HG03520 (cell line): ENCODE data around the gene THRB.

ENCODE experiments used
- ATAC-seq: cut with Tn5 transposase; IDR thresholded peaks from one replicate; pipeline ENCODE4 v1.9.1; 2021; ENCODE audit warnings: mild to moderate bottlenecking, moderate library complexity; ENCODE audit not compliant: unreplicated experiment

The THRB gene

DNA sequence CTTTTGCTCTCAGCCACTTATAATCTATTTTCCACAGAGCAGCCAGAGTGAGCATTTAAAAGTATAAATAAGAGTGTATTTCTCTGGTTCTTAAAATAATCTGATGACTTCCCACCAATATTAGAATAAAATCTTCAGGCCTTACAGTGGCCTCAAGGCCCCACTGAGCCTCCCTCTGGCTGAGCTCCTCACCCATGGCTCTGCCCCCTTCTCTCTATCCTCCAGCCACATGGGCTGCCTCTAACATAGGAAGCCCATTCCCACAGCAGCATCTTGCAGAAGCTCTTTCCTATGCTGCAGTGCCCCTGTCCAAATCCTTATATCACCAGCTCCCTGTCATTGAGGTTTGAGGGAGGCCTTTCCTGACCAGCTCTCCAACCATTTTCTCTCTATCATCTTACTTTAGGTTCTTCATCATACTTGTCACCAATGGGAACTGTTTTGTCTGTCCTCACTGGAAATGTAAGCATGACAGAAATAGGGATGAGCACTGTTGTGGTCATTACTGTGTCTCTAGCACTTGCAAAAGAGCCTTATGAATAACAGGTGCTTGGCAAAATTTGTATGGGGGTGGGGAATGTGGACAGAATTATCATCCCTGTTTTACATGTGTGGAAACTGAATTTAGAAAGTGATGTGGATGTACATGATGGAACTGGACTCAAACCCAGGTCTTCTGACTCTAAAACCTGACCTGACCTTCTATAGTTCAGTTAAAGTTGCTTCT is 299.0 kb downstream of the THRB start:
- no peak for ATAC-seq

DNA sequence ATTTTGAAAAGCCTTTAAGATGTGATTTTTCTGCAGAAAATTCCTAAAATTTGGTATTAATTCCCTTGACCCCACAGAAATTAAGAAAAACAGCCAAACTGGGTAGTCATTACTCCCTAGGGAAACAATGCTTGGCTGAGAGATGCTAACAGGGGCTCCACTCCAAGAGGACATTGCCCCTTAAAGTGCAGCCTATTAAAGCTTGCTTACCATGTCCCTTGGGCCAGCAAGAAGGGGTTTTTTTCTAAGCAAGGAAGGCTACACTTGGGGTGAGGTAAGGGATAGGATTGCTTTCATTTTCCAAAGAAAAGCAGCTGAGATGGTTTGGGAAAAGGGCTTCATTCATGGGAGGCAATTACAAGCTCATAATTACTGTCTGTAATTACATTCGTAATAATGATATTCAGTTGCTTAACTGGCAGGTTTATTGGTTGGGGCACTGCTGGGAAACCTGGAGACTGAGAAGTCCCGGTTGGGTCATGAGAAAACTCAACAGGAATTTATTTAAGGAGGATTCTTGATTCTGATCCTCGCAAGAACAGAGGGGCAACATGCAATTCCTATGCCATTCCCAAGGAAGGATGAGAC is 302.1 kb downstream of the THRB start:
- ATAC-seq = no peak

DNA sequence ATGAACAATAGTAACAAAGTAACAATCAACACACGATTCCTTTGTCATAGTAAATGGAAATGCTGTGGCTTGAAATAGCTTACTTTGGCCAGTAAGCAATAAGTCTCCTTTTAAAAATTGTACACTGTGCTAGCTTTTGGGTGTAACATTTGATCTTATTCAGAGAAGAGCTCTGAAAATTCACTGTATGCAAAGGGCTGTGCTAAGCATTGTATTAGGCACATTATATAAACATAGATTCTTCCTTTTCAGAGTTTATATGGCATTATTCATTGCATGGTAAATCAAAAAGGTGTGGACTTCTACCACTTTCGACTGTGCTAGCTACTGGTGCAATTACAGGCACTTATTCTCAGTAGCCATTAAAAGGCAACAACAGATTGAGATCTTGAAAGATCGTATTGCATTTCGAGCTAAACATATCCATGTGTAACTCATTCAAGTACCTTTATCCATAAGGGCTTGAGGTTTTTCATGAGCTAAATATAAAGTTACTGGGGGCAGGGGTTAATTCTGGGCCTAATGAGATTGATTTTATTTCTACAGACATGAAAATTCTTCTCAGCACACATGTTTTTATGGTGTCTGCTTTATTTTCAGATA is 302.7 kb downstream of the THRB start:
- no peak for ATAC-seq

DNA sequence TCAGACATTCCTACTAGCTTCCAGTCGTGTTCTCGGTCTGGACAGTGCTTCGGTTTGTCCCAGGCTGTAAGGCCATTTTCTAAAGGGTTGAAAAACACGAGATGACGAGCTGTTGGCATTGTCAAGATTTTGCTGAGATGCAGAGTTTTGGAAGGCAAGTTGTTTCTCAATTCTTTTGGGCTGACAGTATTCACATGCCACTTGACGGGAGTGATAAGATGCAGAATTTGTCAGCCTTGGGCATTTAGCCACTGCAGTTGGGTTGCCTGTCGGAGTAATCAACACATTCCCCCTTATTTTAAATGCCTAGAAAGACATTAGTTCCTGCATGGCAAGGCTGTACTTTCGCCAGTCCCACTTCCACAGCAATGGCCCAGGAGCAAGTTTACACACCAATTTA is 304.4 kb downstream of the THRB start:
- no peak for ATAC-seq

DNA sequence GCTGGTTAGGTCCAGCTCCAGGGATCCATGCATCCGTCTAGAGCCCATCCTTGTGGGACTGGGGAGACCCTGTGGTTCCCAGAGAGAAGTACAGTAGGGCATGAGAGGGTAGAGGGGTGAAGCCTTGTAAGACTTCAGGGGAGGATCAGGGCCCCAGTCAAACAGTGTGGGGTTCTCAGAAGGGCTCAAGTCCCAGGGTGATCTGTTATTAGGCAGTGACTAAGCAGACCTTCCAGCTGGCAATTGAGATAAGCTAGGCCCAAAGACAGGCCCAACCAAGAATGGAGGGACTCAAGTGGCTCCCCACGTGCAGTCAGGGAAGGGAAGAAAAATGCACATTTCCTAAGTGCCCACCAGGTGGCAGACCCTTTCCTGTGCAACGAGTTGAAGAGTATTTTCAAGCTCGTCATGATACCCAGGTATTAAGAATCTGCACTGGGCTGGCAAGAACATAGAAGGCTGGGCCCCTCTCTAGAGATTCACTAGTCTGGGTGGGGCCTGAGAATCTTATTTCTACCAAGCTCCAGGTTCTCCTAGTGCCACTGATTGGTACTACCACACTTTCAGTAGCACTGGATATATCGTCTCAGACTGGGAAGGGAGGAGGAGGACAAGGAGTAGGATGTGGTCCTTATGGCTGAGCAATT is 308.8 kb downstream of the THRB start:
- ATAC-seq = peak; percentile 92

DNA sequence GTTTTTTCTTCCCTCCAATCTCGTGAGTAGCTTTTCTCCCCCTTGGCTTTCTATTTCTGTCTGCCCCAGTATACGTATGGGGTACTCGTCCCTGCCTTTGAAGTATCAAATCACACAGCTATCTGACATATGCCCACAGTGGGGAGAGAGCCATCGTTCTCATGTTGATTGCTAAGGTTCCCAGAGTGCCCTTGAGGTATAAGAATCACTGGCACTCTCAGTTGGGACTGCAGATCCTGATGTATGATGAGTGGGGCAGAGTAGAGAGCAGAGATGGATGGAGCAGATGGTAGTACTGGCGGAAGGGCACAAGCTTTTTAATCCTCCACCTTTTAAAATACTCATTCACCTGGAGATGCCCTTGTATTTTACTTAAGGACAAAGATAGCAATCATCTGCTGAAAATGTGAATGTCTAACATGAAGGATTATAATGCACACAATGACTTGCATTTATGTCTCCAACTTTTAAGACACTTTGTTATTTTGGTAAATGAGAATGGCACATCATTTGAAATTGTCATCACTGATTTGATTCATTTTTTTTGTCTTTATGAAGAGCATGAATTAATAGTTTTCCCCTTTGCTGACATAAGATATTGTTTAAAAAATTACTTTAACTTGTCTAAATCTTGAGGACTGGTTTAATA is 310.0 kb downstream of the THRB start:
- ATAC-seq = no peak

DNA sequence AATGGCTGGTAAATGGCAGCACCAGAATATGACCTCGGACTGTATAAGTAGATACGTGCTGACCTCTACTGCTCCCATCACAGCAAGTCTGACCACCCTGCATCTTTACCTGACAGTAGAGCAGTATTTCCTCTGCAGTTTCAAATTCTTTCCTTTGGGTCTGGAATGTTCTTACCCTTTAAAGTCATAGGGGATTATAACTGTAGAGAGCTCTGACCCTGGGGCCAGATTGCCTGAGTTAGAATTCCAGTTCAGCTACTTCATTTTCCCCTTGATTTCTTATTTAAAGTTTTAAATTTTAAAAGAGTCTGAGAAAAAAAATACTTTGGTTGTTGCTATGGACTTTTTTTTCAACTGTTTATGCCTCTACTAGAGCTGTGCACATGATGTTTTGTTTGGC is 311.9 kb downstream of the THRB start:
- ATAC-seq = no peak

DNA sequence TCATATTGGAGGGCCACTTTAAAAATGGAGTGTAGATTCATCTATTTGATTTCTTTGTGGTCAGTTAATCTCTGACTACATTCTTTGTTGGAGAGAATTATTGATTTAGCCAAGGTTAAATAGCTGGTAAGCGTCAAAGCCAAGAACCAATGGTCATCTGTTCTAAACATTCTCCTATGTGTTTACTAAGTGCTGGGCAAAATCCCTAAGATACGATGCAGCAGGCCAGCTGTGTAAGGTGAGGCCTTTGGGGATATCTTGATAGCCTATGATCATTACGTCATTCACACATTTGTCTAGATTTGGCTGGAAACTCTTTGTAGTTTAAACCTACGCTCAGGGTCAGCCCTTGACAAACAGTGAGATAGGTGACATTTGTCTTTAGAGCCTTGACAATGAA is 313.4 kb downstream of the THRB start:
- no peak for ATAC-seq

DNA sequence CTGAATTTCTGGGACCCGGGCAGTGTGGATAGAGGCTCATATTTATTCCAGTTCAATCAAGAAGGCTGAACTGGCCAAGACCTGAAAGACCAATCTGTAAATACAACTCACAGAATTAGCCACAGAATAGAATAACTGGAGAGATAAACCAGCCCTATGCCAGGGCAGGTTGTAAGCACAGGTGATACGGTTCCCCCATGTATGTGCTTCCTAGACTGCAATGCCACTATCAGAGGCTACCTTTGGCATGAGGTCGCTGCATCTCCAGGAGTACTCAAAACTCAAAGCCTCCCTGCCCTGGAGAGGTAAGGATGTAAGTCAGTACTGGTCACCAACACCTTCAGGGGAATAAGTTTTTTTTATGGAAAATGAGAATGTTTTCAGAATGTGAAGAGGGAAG is 314.0 kb downstream of the THRB start:
- ATAC-seq = no peak

DNA sequence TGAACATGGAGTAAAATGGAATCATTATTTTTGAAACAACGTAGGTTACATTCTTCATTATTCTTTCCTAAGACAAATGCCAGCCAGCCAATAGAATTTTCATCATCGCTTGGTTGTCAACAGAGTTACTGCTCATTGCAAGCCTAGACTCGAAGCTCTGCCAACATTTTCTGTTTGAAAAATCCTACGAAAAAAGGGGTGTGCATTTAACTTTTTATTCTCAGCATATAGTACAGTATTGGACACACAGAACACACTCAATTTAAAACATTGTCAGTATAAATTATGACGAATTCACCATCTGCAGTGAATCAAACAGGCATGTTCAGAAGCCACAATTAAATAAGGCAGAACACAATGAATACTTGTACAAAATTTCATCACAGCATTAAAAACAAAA is 317.4 kb downstream of the THRB start:
- no peak for ATAC-seq

DNA sequence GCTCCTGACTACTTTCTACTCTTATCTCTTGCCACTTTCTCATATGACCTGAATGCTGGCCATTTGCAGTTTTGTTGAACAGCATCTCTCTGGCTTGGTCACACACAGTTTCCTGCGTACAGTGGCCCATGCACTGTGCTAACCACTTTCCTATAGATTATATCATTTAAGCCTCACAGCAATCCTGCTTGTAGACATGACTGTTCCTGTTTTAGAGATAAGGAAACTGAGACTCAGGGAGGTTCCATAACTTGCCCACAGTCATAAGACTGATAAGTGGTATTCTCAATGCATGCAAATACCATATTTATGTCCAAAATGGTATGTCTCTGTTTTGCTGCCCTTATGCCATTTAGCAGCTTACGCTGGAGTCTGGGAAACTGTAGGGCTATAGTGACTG is 320.0 kb downstream of the THRB start:
- ATAC-seq = no peak

DNA sequence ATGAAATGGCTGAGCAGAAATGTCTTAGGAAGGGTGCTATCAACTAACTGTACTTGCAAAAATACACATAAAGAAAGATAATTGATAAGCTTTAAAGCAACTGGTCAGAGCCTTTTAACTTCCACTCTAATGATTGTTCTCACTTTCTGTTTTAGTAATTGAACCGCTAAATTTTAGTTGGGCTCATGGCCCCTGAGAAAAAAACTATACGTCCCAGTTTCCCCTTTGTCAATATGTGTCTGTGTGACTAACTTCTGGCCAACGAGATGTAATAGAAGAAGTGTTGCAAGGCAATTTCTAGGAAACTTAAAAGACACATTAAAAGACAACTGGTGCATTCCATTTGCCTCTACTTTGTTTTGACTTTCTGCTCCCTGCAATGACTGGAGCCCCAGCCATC is 325.7 kb downstream of the THRB start:
- ATAC-seq = no peak

DNA sequence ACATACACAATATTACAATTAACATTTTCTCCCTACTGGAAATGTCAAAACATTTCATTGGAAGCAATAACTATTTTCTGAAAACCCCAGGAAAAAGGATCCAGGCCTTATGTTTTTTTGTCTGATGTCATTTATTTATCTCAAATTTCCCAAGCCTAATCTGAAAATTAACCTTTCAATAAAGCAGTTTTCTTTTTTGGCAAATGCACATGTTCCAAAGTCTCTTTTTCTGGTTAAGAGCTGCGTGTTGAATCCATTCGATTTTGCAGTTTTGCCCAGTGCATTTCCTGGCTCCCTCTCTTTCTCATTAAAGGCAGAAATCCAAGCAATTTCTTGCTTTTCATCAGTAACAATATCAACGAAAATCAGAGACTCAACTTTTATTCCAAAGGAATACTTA is 327.2 kb downstream of the THRB start:
- ATAC-seq = no peak

DNA sequence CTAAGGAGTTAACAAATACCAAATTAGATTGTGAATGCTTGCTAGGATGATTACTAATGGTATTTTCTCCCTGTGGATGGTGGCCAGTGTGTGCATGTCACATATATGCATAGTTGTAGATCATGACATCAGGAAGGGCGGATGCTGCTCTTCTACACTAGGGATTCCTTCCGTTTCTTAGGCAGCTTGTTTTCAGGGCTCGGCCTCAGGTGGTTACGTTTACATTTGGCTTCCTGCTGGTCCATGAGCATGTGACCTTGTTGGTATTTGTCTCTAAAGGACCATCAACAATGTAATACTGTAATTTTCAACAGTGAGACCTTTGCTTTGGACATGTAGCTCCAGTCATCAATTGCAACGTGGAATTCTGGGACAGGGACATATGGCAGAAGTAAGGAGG is 328.1 kb downstream of the THRB start:
- no peak for ATAC-seq

DNA sequence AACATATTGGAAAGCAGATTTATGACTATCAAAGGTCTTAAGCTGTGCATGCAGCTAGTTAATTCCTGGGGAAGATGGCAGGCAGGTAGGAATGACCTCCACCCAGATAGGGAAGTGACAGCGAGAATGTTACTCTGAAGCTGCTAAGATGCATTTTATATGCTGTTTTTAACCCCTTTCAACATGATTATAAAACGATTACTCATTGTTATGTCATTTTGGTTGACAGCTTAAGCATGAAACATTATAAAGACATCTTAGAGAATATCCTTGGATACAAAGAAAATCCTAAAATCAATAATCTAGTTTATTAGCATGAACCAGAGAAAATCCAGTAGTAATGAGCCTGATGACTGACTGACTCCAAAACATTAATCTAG is 329.1 kb downstream of the THRB start:
- ATAC-seq = no peak

DNA sequence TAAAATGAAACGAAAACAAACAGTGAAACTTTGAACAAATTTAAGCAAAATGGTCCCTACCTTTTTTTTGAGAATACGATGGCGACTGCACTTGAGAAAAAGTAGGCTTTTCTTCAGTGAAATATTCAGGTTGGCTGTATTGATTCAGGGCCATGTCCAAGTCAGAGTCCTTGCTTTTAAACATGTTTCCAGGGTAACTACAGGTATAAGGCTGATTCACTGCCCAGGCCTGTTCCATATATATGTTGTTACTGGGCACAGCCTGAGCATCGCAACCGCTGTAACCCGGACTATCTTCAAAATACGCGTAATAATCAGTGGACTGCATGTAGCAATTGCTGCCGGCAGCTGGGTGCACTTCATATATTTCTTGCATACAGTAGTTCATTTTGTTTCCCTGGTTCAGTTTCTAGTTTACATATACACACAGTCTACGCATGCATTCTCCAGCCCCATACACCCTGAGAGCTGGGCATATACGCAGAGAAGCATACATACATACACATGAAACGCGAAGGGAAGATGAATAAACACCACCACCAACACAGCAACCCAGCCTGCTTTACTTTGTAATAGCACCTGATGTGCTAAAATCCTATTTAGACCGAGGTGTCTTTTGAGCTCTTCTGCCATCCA is 329.6 kb downstream of the THRB start:
- no peak for ATAC-seq

DNA sequence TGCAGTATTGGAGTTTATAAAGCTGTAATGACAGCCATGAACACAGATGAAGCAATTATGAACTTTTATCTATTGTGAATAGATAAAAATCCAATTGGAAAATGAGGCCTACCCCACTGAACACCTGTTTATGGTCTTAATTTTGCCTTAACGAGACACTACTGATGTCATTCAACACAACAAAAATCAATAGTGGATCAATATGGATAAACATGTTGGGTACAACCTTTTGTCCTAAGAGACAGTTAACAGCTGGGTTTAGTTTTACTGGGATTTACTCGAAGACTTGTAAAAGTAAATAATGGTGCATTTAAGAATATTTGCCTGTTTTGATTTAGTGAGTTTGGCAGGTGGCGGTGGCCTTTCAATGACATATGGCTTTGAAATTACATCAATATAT is 331.7 kb downstream of the THRB start:
- ATAC-seq = no peak

DNA sequence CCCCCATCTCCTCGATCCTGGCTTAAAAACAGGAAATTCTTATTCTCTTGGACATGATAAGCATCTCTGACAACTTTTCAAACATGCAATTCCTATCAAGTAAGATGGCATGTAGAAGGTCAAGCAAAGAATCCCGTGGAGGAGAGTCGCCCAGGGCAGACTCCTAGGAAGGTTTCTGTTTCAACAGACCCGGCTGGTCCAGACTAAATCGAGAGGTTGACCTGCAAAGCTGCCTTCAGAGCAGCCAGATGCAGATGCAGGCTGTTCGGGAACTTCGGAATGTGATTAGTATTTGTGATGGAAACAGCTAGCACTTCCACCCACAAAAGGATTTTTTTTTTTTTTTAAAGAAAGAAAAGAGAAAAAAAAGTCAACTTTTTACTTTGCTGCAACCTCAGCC is 332.8 kb downstream of the THRB start:
- ATAC-seq = no peak

DNA sequence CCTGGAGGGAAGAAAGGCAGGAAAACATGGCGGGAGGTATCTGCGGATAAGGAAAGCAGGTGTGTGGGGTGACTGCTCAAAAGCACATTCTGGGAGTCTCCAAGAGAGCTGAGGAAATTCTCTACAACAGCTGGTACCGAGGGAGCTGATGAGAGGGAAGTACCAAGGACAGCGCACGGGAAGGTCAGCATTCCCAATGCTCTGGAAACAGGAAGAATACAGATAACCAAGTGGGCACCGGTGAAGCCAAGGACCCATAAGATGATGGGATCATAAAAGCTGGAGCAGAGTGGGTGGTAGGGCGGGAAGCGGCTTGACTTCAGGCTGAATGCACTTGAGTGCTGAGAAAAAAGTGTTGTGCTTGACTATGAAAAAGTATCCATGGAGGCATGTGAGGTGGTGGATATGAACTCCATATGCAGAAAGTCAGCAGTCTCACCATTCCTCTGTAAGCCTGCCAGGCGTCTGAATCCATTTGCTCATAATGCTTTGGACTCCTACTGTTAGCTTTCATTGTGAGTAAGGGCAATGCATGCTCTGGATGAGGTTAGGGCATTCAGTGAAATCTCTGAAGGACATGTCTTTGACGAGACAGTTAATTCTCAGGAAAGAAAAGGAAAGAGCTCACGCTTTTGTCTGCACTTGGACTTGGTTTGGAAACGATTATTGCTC is 334.1 kb downstream of the THRB start:
- ATAC-seq = no peak

DNA sequence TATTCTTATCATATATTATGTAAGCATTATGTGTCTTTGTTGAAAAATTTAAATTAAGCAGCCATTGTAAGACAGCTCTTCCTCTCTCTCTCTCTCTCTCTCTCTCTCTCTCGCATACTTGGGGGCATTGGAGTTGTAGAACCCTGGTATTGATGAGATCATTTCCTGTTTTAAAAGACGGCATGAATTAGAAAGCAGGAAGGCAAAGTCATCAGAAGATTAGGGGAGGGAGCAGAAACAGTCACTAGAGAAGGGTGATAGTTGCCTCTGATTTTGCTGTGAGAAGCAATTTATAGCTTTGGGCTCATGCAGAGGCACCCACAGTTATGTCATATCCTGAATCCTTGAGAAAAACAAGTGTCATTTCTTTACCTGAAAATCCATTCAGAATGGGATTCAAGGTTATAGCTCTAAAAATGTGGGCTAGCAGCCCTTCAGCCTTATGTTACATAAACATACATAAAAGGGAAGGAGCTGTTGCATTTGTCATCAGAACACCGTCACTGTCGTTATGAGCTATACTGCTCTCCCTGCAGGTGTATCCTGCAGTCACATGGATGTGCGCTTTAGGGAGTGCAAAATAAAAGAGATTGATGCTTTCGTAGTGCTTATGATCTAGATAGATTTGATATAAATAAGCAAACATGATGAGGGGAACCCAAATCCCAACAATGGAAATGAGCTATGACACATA is 335.7 kb downstream of the THRB start:
- no peak for ATAC-seq
